AG10803 (cell line): Measurements from ENCODE around the gene CLIP4.
"Not testable (repeated sequence)": the region's sequence is repeated elsewhere in the genome, so short reads cannot be mapped to it uniquely, and the experiment has no call there.

Source experiments
- DNase-seq: peaks from one replicate; pipeline ENCODE4 v3.0.0; 2010; ENCODE audit warnings: low read depth
- H3K4me3 ChIP-seq: 2 replicates; pipeline ENCODE4 v1.5.1; 2011; ENCODE audit warnings: mild to moderate bottlenecking, low read length, control low read depth
- TF ChIP-seq, protein P1 (sequence below): conservative IDR thresholded peaks from 2 replicates; pipeline ENCODE4 v1.5.1; 2011; ENCODE audit warnings: mild to moderate bottlenecking, low read length, control low read depth, inconsistent platforms

The CLIP4 gene

DNA sequence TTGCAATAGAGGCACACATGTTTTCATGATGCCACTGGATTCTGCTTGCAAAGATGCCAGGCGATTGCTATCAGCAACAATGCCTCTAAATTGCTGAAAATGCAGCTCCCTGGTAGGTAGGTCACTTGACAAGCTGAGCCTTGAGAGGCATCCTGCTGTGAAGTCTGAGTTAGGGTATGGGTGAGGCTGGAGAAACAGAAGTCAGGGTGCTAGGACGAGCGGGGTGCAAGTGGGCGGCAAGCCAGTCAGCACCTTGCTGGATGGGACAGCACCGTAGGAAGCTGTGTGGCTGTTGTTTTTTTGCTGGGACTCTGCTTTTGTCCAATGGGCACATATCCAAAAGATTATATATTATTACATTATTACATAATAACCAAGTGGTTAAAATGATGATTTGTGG, 10.5 kb upstream of the CLIP4 start:
- no peak overlapping the region for H3K4me3 ChIP-seq
- TF ChIP-seq, protein P1, sequence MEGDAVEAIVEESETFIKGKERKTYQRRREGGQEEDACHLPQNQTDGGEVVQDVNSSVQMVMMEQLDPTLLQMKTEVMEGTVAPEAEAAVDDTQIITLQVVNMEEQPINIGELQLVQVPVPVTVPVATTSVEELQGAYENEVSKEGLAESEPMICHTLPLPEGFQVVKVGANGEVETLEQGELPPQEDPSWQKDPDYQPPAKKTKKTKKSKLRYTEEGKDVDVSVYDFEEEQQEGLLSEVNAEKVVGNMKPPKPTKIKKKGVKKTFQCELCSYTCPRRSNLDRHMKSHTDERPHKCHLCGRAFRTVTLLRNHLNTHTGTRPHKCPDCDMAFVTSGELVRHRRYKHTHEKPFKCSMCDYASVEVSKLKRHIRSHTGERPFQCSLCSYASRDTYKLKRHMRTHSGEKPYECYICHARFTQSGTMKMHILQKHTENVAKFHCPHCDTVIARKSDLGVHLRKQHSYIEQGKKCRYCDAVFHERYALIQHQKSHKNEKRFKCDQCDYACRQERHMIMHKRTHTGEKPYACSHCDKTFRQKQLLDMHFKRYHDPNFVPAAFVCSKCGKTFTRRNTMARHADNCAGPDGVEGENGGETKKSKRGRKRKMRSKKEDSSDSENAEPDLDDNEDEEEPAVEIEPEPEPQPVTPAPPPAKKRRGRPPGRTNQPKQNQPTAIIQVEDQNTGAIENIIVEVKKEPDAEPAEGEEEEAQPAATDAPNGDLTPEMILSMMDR = no peak
- no peak for DNase-seq

DNA sequence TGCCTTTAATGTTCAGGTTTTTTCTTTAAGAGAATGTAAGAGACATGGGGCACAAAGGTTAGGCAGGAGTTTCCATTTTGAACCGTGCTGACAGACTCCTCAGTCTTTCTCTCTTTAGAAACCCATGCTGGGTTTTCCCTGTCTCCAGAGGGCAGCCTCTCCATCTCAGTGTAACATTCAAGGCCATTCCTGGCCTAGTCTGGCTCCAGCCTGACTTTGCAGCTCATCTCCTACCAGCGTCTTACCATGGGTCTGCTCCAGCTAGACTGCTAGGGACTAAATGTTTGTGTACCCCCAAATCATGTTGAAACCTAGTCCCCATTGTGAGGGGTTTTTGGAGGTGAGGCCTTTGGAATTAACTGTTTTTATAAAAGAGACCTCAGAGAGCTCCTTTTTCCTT, 9.8 kb upstream of the CLIP4 start:
- TF ChIP-seq, protein P1 = no peak
- no peak for DNase-seq
- H3K4me3 ChIP-seq = no peak overlapping the region

DNA sequence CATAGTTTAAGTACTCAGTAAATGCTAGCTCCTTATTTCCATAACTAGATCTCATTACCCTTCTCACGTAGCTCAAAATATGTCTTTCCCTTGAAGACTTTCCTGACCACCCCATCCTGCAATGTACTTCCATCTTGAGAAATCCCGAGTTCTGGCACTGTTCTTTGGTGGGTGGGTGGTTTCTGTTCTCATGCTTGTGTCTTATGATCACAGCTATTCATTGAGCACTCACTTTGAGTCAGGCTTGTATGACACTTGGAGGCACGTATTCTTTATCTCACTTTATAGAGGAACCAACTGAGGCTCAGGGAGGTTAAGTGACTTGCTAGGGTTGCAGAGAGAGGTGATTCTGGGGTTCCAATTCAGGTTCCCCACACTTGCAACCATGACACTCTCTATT, 9.0 kb upstream of the CLIP4 start:
- no peak overlapping the region for H3K4me3 ChIP-seq
- TF ChIP-seq, protein P1 = no peak
- DNase-seq = no peak

DNA sequence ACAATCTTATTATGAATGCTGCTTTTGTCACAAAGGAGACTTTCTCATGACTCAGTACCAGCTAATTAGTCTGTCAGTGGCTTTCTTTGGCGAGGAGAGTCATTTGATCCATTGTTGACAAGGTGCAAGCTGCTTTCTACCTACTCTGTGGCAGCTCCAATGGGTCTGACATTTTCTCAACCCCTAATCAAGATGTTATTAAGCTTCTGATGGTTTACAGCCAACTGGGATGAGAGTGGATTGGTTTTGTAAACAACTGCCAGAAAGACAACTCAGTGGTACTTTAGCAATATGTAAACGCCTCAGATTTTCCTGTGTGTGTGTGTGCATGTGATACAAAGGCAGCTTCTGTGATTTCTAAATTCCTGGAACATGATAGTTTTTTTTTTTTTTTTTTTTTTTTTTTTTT, 8.2 kb upstream of the CLIP4 start:
- TF ChIP-seq, protein P1 = no peak
- no peak overlapping the region for H3K4me3 ChIP-seq
- DNase-seq = peak; percentile 31

DNA sequence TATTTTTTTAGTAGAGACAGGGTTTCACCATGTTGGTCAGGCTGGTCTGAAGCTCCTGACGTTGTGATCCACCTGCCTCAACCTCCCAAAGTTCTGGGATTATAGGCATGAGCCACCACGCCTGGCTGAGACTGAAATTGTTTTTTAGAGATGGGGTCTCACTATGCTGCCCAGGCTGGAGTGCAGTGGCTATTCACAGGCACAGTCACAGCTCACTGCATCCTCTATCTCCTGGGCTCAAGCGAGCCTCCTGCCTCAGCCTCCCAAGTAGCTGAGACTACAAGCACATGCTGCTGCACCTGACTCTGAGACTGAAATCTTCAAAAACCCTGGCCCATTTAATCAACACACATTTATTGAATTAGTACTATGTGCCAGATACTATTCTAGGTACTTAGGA, 7.7 kb upstream of the CLIP4 start:
- DNase-seq, H3K4me3 ChIP-seq: not testable (repeated sequence)

DNA sequence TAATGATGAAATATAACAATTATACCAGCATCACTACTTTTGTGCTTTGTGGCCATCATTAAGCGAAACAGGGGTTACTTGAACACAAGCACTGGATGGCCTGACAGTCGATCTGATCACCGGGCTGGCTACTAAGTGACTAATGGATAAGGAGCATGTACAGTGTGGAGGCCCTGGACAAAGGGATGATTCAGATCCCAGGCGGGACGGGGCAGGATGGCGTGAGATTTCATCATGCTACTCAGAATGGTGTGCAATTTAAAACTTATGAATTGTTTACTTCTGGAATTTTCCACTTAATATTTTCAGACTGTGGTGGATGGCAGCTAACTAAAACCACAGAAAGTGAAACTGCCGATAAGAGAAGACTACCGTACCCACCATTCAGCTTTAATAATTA, 7.0 kb upstream of the CLIP4 start:
- DNase-seq = peak; percentile 85
- H3K4me3 ChIP-seq = no peak overlapping the region

DNA sequence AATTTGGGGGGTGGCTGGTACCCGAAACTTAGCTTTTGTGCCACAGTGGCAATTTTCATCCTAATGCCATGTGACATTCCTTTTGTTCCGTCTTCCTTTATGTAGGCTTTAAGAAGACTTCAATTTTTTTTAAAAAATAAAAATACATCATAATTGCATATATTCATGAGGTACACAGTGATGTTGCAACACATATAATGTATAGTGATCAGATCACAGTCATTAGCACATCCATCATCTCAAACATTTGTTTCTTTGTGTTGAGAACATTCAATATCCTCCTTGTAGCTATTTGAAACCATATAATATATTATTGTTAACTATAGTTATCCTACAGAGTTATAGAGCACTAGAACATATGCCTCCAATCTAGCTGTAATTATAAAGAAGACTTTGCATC, 6.0 kb upstream of the CLIP4 start:
- DNase-seq = no peak
- no peak overlapping the region for H3K4me3 ChIP-seq
- TF ChIP-seq, protein P1 = no peak

More for the DNA sequence above, 7.0 kb upstream of the CLIP4 start:
- TF ChIP-seq, protein P1 = no peak

DNA sequence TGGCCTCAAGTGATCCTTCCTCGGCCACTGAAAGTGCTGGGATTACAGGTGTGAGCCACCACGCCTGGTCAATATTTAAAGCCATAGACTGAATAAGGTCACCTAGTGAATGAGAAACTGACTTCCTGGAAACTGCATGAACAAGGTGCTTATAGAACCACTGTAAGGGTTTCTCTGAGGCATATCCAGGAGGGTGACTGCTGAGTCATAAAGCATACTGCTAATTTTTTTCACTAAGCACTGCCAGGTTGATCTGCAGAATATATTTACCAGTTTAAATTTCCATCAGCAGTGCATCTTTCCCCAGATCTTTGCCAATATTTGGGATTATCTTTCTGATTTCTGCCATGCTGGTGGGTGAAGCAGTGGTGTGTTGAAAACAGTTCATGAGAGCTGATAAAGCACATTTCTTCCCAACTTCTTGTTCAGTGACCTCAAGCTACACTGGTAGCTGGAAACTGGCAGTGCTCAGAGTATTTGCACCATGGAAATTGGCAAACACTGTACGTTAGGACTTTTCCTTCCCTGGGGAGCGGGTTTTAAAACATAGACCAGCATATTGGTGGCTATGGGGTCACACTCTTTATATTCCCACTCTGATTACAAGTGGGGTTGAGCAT, 4.2 kb upstream of the CLIP4 start:
- TF ChIP-seq, protein P1 = no peak
- no peak overlapping the region for H3K4me3 ChIP-seq
- DNase-seq = no peak
